Activated T-cell treated with anti-CD3 and anti-CD28 coated beads, Interleukin-2, amount 50 U/mL, for 4 hours (primary cell): ENCODE results near the gene FAM3B. TPM values are rescaled to one million over a fixed set of nuclear protein-coding genes. Genes with fewer than 3 reads are reported as not detected.
"Not testable (repeated sequence)": the region's sequence is repeated elsewhere in the genome, so short reads cannot be mapped to it uniquely, and the experiment has no call there.

Source experiments
- ATAC-seq, 2 donors: fragments of 200-7000 bp; cut with Tn5 transposase; one replicate each; pipeline ENCODE4 v1.10.0; 2021
- DNase-seq: peaks from one replicate; pipeline ENCODE4 v3.0.0-alpha.2; 2020
- H3K27me3 Mint-ChIP-seq: one replicate; pipeline ENCODE4 v1.8.0; 2021; ENCODE audit warnings: low read depth, mixed read lengths
- H3K36me3 Mint-ChIP-seq: one replicate; pipeline ENCODE4 v1.8.0; 2022; ENCODE audit warnings: mixed read lengths; ENCODE audit not compliant: insufficient read depth
- H3K4me1 Mint-ChIP-seq: one replicate; pipeline ENCODE4 v1.8.0; 2021; ENCODE audit warnings: low read depth, mixed read lengths
- H3K4me3 Mint-ChIP-seq: one replicate; pipeline ENCODE4 v1.8.0; 2021; ENCODE audit warnings: mild to moderate bottlenecking, moderate library complexity, mixed read lengths
- H3K9me3 Mint-ChIP-seq: one replicate; pipeline ENCODE4 v1.8.0; 2021; ENCODE audit warnings: mixed read lengths
- total RNA-seq, 3 donors: library from RNA; stranded (reverse); gene quantifications; one replicate each; pipeline ENCODE4 v1.2.1, GENCODE V29; 2021

FAM3B gene
- total RNA-seq, 3 donors from 2014 or later: not detected

GRCh38 chr21:41304068-41304720 is 12.4 kb upstream of the FAM3B start:
- no peak for ATAC-seq
- Mint-ChIP-seq H3K4me1 (no peaks in the 10 kb centered on the region), H3K36me3 (no peaks in the 10 kb centered on the region), H3K27me3 (peaks cover 4% of the 10 kb centered on the region), H3K4me3 (no peak overlapping the region), H3K9me3 (no peaks in the 10 kb centered on the region)
- no peak for DNase-seq

GRCh38 chr21:41307219-41307618 is 9.4 kb upstream of the FAM3B start:
- Mint-ChIP-seq H3K27me3 (peaks cover 6% of the 10 kb centered on the region), H3K9me3 (no peaks in the 10 kb centered on the region), H3K4me3 (no peak overlapping the region), H3K4me1 (no peaks in the 10 kb centered on the region), H3K36me3 (no peaks in the 10 kb centered on the region)
- DNase-seq (no peak), ATAC-seq (no peak)

- not testable (repeated sequence) for H3K4me1 Mint-ChIP-seq, H3K9me3 Mint-ChIP-seq, H3K36me3 Mint-ChIP-seq, DNase-seq, H3K4me3 Mint-ChIP-seq, ATAC-seq
- peaks cover 33% of the 10 kb centered on the region for H3K27me3 Mint-ChIP-seq
These were observed 3.1 kb upstream of the FAM3B start for GRCh38 chr21:41313285-41314164.

- Mint-ChIP-seq H3K27me3 (peaks cover 41% of the 10 kb centered on the region), H3K9me3 (no peaks in the 10 kb centered on the region), H3K36me3 (no peaks in the 10 kb centered on the region), H3K4me1 (peaks cover 3% of the 10 kb centered on the region), H3K4me3 (no peak overlapping the region)
- no peak for ATAC-seq
- DNase-seq: no peak
These were observed 875 bp upstream of the FAM3B start for GRCh38 chr21:41315726-41316125.

- Mint-ChIP-seq H3K9me3 (no peaks in the 10 kb centered on the region), H3K27me3 (peaks cover 45% of the 10 kb centered on the region), H3K36me3 (no peaks in the 10 kb centered on the region), H3K4me1 (peaks cover 4% of the 10 kb centered on the region), H3K4me3 (no peak overlapping the region)
- ATAC-seq: no peak
- DNase-seq: no peak
These were observed 427 bp downstream of the FAM3B start for GRCh38 chr21:41317063-41317392.

- no peak for ATAC-seq
- Mint-ChIP-seq H3K27me3 (peaks cover 45% of the 10 kb centered on the region), H3K4me1 (peaks cover 4% of the 10 kb centered on the region), H3K4me3 (no peak overlapping the region), H3K9me3 (no peaks in the 10 kb centered on the region), H3K36me3 (no peaks in the 10 kb centered on the region)
- no peak for DNase-seq
These were observed 857 bp downstream of the FAM3B start for GRCh38 chr21:41317458-41317857.

- ATAC-seq (no peak), DNase-seq (no peak)
- Mint-ChIP-seq H3K9me3 (no peaks in the 10 kb centered on the region), H3K4me3 (no peak overlapping the region), H3K4me1 (peaks cover 4% of the 10 kb centered on the region), H3K36me3 (no peaks in the 10 kb centered on the region), H3K27me3 (peaks cover 45% of the 10 kb centered on the region)
These were observed 1.6 kb downstream of the FAM3B start for GRCh38 chr21:41318218-41318617.

GRCh38 chr21:41319273-41319672 is 2.7 kb downstream of the FAM3B start:
- Mint-ChIP-seq H3K36me3 (no peaks in the 10 kb centered on the region), H3K4me3 (no peak overlapping the region), H3K27me3 (peaks cover 45% of the 10 kb centered on the region), H3K4me1 (peaks cover 4% of the 10 kb centered on the region), H3K9me3 (no peaks in the 10 kb centered on the region)
- no peak for DNase-seq
- ATAC-seq: no peak

GRCh38 chr21:41321211-41321907 is 4.8 kb downstream of the FAM3B start:
- DNase-seq (no peak), ATAC-seq (peak; percentile 56 to 59)
- Mint-ChIP-seq H3K4me3 (no peak overlapping the region), H3K4me1 (peaks cover 4% of the 10 kb centered on the region), H3K9me3 (no peaks in the 10 kb centered on the region), H3K36me3 (no peaks in the 10 kb centered on the region), H3K27me3 (peaks cover 29% of the 10 kb centered on the region)

GRCh38 chr21:41321908-41322495 is 5.4 kb downstream of the FAM3B start:
- H3K4me1 Mint-ChIP-seq: peaks cover 4% of the 10 kb centered on the region
- ATAC-seq (no peak), DNase-seq (no peak)
- no peaks in the 10 kb centered on the region for H3K9me3 Mint-ChIP-seq
- H3K4me3 Mint-ChIP-seq: no peak overlapping the region
- H3K27me3 Mint-ChIP-seq: peaks cover 28% of the 10 kb centered on the region
- no peaks in the 10 kb centered on the region for H3K36me3 Mint-ChIP-seq

- ATAC-seq: no peak
- Mint-ChIP-seq H3K27me3 (peaks cover 22% of the 10 kb centered on the region), H3K4me1 (peaks cover 1% of the 10 kb centered on the region), H3K36me3 (no peaks in the 10 kb centered on the region), H3K9me3 (no peaks in the 10 kb centered on the region), H3K4me3 (no peak overlapping the region)
- no peak for DNase-seq
These were observed 6.1 kb downstream of the FAM3B start for GRCh38 chr21:41322496-41323382.

GRCh38 chr21:41325138-41325912 is 8.7 kb downstream of the FAM3B start:
- Mint-ChIP-seq H3K9me3 (no peaks in the 10 kb centered on the region), H3K36me3 (no peaks in the 10 kb centered on the region), H3K4me1 (peaks cover 1% of the 10 kb centered on the region), H3K4me3 (no peak overlapping the region), H3K27me3 (peaks cover 8% of the 10 kb centered on the region)
- ATAC-seq (no peak), DNase-seq (no peak)

GRCh38 chr21:41326414-41327080 is 9.9 kb downstream of the FAM3B start:
- Mint-ChIP-seq H3K4me3 (no peak overlapping the region), H3K4me1 (no peaks in the 10 kb centered on the region), H3K27me3 (no peaks in the 10 kb centered on the region), H3K9me3 (no peaks in the 10 kb centered on the region), H3K36me3 (no peaks in the 10 kb centered on the region)
- DNase-seq (no peak), ATAC-seq (no peak)
